ENCODE results near the gene ANO1. TPM values are rescaled to one million over a fixed set of nuclear protein-coding genes. Genes with fewer than 3 reads are reported as not detected.

Gene ANO1
- total RNA-seq, 1 donor from 2014 or later = 9.0 TPM

DNA sequence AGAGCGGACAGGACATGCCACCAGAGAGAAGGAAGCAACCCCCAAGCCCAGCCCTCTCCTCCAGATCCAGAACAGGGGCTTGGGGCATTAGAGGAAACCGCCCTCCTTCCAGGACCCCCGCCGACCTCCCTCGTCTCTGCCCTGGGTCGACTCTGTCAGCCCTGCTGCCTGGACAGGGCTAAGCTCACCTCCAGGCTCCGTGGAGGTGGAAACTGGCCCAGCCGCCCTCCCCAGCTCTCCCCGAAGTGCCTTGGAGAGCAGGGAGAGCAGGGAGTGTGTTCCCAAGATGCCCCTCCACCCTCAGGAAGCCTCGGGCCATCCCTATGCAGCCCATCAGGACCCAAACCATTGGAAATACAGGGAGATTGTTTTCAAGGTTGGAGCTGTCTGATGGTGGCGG, 26.8 kb downstream of the ANO1 start:
- no peak for TF ChIP-seq CTCF (IDR thresholded peaks at IDR 0.05)
- intact Hi-C loops (cut with DNase I) = no loop called here
- no peaks in the 10 kb centered on the region for H3K36me3 ChIP-seq
- DNase-seq = no peak
- peaks cover 6% of the 10 kb centered on the region for H3K27me3 ChIP-seq (ENCODE audit: low read depth)
- H3K27ac ChIP-seq = no peak overlapping the region
- no peaks in the 10 kb centered on the region for H3K4me1 ChIP-seq
- H3K4me3 ChIP-seq = no peak overlapping the region
- no peaks in the 10 kb centered on the region for H3K9me3 ChIP-seq
- no peak for ATAC-seq

DNA sequence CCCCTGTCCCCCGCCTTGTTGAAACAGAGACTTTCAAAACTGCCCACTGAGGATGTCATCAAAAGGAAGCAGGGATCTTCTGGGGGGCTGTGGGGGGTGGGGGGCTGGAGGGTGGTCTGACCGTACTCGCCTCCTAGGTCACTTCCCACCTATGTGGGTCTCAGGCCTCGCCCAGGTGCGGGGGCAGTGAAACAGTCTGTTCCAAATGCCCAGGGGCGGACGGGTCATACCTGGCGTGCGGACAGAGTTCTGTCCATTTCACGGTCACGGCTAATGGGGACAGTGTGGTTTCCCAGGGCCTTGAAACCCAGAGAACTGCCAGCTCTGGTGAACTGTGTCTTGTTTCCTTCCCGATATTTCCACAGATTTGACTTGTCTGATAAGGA, 27.2 kb downstream of the ANO1 start:
- ATAC-seq (no peak), DNase-seq (no peak)
- intact Hi-C loops (cut with DNase I) = no loop called here
- Histone ChIP-seq H3K27me3 (ENCODE audit: low read depth) (peaks cover 6% of the 10 kb centered on the region), H3K36me3 (no peaks in the 10 kb centered on the region), H3K4me1 (no peaks in the 10 kb centered on the region), H3K27ac (no peak overlapping the region), H3K4me3 (no peak overlapping the region), H3K9me3 (no peaks in the 10 kb centered on the region)
- no peak for TF ChIP-seq CTCF (IDR thresholded peaks at IDR 0.05)

- intact Hi-C loops (cut with DNase I) = no loop called here
- no peak for TF ChIP-seq CTCF (IDR thresholded peaks at IDR 0.05)
- DNase-seq = no peak
- ATAC-seq = no peak
- peaks cover 6% of the 10 kb centered on the region for H3K27me3 ChIP-seq (ENCODE audit: low read depth)
- no peaks in the 10 kb centered on the region for H3K36me3 ChIP-seq
- H3K4me1 ChIP-seq = no peaks in the 10 kb centered on the region
- no peak overlapping the region for H3K27ac ChIP-seq
- no peak overlapping the region for H3K4me3 ChIP-seq
- H3K9me3 ChIP-seq = no peaks in the 10 kb centered on the region
Observed at GRCh38 chr11:70105755-70106571, 27.8 kb downstream of the ANO1 start.

GRCh38 chr11:70106757-70107156, 28.6 kb downstream of the ANO1 start:
- DNase-seq (no peak), ATAC-seq (no peak)
- TF ChIP-seq CTCF (IDR thresholded peaks at IDR 0.05) = no peak
- peaks cover 6% of the 10 kb centered on the region for H3K27me3 ChIP-seq (ENCODE audit: low read depth)
- no peaks in the 10 kb centered on the region for H3K9me3 ChIP-seq
- H3K4me1 ChIP-seq = no peaks in the 10 kb centered on the region
- H3K4me3 ChIP-seq = no peak overlapping the region
- H3K36me3 ChIP-seq = no peaks in the 10 kb centered on the region
- H3K27ac ChIP-seq = no peak overlapping the region
- intact Hi-C loops (cut with DNase I) = no loop called here

- H3K27me3 ChIP-seq (ENCODE audit: low read depth) = peaks cover 6% of the 10 kb centered on the region
Observed at GRCh38 chr11:70107191-70107590, 29.1 kb downstream of the ANO1 start.

More at GRCh38 chr11:70107191-70107590, 29.1 kb downstream of the ANO1 start:
- Histone ChIP-seq H3K9me3 (no peaks in the 10 kb centered on the region), H3K36me3 (no peaks in the 10 kb centered on the region), H3K4me3 (no peak overlapping the region), H3K4me1 (no peaks in the 10 kb centered on the region), H3K27ac (no peak overlapping the region)
- intact Hi-C loops (cut with DNase I) = no loop called here
- DNase-seq (no peak), ATAC-seq (no peak)
- TF ChIP-seq CTCF (IDR thresholded peaks at IDR 0.05) = no peak

Data from lower lobe of right lung (tissue), 2 donors.